ENCODE data around the gene MAPK8.

The MAPK8 gene

GRCh38 chr10:48289501-48290238 lies 16.8 kb upstream of the MAPK8 start:
- Histone ChIP-seq H3K9me3 (ENCODE audit: control insufficient read depth in 5 of 5, low read length in 5 of 5) (peaks cover 0 to 3% (median under 1%) of the 10 kb centered on the region in 5 donors), H3K27me3 (ENCODE audit: control insufficient read depth in 5 of 5, insufficient read depth in 4 of 5, low read length in 5 of 5) (no peaks in the 10 kb centered on the region), H3K9ac (ENCODE audit: low read length in 5 of 5) (no peak overlapping the region), H3K36me3 (ENCODE audit: control insufficient read depth in 5 of 5, insufficient read depth in 5 of 5, low read length in 5 of 5) (no peaks in the 10 kb centered on the region), H3K27ac (ENCODE audit: low read depth, low read length) (no peak overlapping the region), H3K4me1 (ENCODE audit: control insufficient read depth in 5 of 5, insufficient read depth in 5 of 5, low read length in 5 of 5) (peaks cover 0 to 25% (median 6%) of the 10 kb centered on the region in 5 donors), H3K4me3 (ENCODE audit: low read depth in 1 of 5, low read length in 5 of 5) (no peak overlapping the region)

- Histone ChIP-seq H3K4me3 (ENCODE audit: low read depth in 1 of 5, low read length in 5 of 5) (no peak overlapping the region), H3K27ac (ENCODE audit: low read depth, low read length) (no peak overlapping the region), H3K4me1 (ENCODE audit: control insufficient read depth in 5 of 5, insufficient read depth in 5 of 5, low read length in 5 of 5) (peaks cover 0 to 25% (median 6%) of the 10 kb centered on the region in 5 donors)
These were observed 16.2 kb upstream of the MAPK8 start for GRCh38 chr10:48290286-48290685.

GRCh38 chr10:48291190-48291589 lies 15.3 kb upstream of the MAPK8 start:
- H3K27me3 ChIP-seq (ENCODE audit: control insufficient read depth in 5 of 5, insufficient read depth in 4 of 5, low read length in 5 of 5), result no peaks in the 10 kb centered on the region
- H3K4me1 ChIP-seq (ENCODE audit: control insufficient read depth in 5 of 5, insufficient read depth in 5 of 5, low read length in 5 of 5), result peaks cover 0 to 19% (median 4%) of the 10 kb centered on the region in 5 donors
- no peak overlapping the region for H3K9ac ChIP-seq (ENCODE audit: low read length in 5 of 5)
- no peak overlapping the region for H3K27ac ChIP-seq (ENCODE audit: low read depth, low read length)
- peaks cover 0 to 3% (median 0%) of the 10 kb centered on the region in 5 donors for H3K9me3 ChIP-seq (ENCODE audit: control insufficient read depth in 5 of 5, low read length in 5 of 5)
- no peaks in the 10 kb centered on the region for H3K36me3 ChIP-seq (ENCODE audit: control insufficient read depth in 5 of 5, insufficient read depth in 5 of 5, low read length in 5 of 5)
- no peak overlapping the region for H3K4me3 ChIP-seq (ENCODE audit: low read depth in 1 of 5, low read length in 5 of 5)

More at GRCh38 chr10:48290286-48290685, 16.2 kb upstream of the MAPK8 start:
- Histone ChIP-seq H3K9ac (ENCODE audit: low read length in 5 of 5) (no peak overlapping the region), H3K9me3 (ENCODE audit: control insufficient read depth in 5 of 5, low read length in 5 of 5) (peaks cover 0 to 3% (median 0%) of the 10 kb centered on the region in 5 donors), H3K36me3 (ENCODE audit: control insufficient read depth in 5 of 5, insufficient read depth in 5 of 5, low read length in 5 of 5) (no peaks in the 10 kb centered on the region), H3K27me3 (ENCODE audit: control insufficient read depth in 5 of 5, insufficient read depth in 4 of 5, low read length in 5 of 5) (no peaks in the 10 kb centered on the region)

- H3K36me3 ChIP-seq (ENCODE audit: control insufficient read depth in 5 of 5, insufficient read depth in 5 of 5, low read length in 5 of 5), result no peaks in the 10 kb centered on the region
- H3K4me1 ChIP-seq (ENCODE audit: control insufficient read depth in 5 of 5, insufficient read depth in 5 of 5, low read length in 5 of 5), result peaks cover 0 to 17% (median 4%) of the 10 kb centered on the region in 5 donors
- H3K27ac ChIP-seq (ENCODE audit: low read depth, low read length), result no peak overlapping the region
- no peaks in the 10 kb centered on the region for H3K9me3 ChIP-seq (ENCODE audit: control insufficient read depth in 5 of 5, low read length in 5 of 5)
- no peaks in the 10 kb centered on the region for H3K27me3 ChIP-seq (ENCODE audit: control insufficient read depth in 5 of 5, insufficient read depth in 4 of 5, low read length in 5 of 5)
- no peak overlapping the region for H3K9ac ChIP-seq (ENCODE audit: low read length in 5 of 5)
- no peak overlapping the region for H3K4me3 ChIP-seq (ENCODE audit: low read depth in 1 of 5, low read length in 5 of 5)
These were observed 13.9 kb upstream of the MAPK8 start for GRCh38 chr10:48292616-48293015.

GRCh38 chr10:48294431-48294830 lies 12.0 kb upstream of the MAPK8 start:
- H3K4me1 ChIP-seq (ENCODE audit: control insufficient read depth in 5 of 5, insufficient read depth in 5 of 5, low read length in 5 of 5), result peaks cover 0 to 11% (median 2%) of the 10 kb centered on the region in 5 donors

GRCh38 chr10:48296576-48297098 lies 9.8 kb upstream of the MAPK8 start:
- H3K36me3 ChIP-seq (ENCODE audit: control insufficient read depth in 5 of 5, insufficient read depth in 5 of 5, low read length in 5 of 5), result no peaks in the 10 kb centered on the region
- no peak overlapping the region for H3K4me3 ChIP-seq (ENCODE audit: low read depth in 1 of 5, low read length in 5 of 5)
- no peaks in the 10 kb centered on the region for H3K27me3 ChIP-seq (ENCODE audit: control insufficient read depth in 5 of 5, insufficient read depth in 4 of 5, low read length in 5 of 5)
- peaks cover 0 to 5% (median 0%) of the 10 kb centered on the region in 5 donors for H3K4me1 ChIP-seq (ENCODE audit: control insufficient read depth in 5 of 5, insufficient read depth in 5 of 5, low read length in 5 of 5)
- no peak overlapping the region for H3K27ac ChIP-seq (ENCODE audit: low read depth, low read length)
- H3K9me3 ChIP-seq (ENCODE audit: control insufficient read depth in 5 of 5, low read length in 5 of 5), result no peaks in the 10 kb centered on the region
- no peak overlapping the region for H3K9ac ChIP-seq (ENCODE audit: low read length in 5 of 5)

More at GRCh38 chr10:48294431-48294830, 12.0 kb upstream of the MAPK8 start:
- no peak overlapping the region for H3K9ac ChIP-seq (ENCODE audit: low read length in 5 of 5)
- H3K9me3 ChIP-seq (ENCODE audit: control insufficient read depth in 5 of 5, low read length in 5 of 5), result no peaks in the 10 kb centered on the region
- no peak overlapping the region for H3K27ac ChIP-seq (ENCODE audit: low read depth, low read length)
- no peaks in the 10 kb centered on the region for H3K36me3 ChIP-seq (ENCODE audit: control insufficient read depth in 5 of 5, insufficient read depth in 5 of 5, low read length in 5 of 5)
- no peak overlapping the region for H3K4me3 ChIP-seq (ENCODE audit: low read depth in 1 of 5, low read length in 5 of 5)
- no peaks in the 10 kb centered on the region for H3K27me3 ChIP-seq (ENCODE audit: control insufficient read depth in 5 of 5, insufficient read depth in 4 of 5, low read length in 5 of 5)

- no peaks in the 10 kb centered on the region for H3K9me3 ChIP-seq (ENCODE audit: control insufficient read depth in 5 of 5, low read length in 5 of 5)
- H3K36me3 ChIP-seq (ENCODE audit: control insufficient read depth in 5 of 5, insufficient read depth in 5 of 5, low read length in 5 of 5), result no peaks in the 10 kb centered on the region
- H3K4me1 ChIP-seq (ENCODE audit: control insufficient read depth in 5 of 5, insufficient read depth in 5 of 5, low read length in 5 of 5), result peaks cover 0 to under 1% (median 0%) of the 10 kb centered on the region in 5 donors
- no peak overlapping the region for H3K4me3 ChIP-seq (ENCODE audit: low read depth in 1 of 5, low read length in 5 of 5)
- H3K9ac ChIP-seq (ENCODE audit: low read length in 5 of 5), result no peak overlapping the region
- no peak overlapping the region for H3K27ac ChIP-seq (ENCODE audit: low read depth, low read length)
- no peaks in the 10 kb centered on the region for H3K27me3 ChIP-seq (ENCODE audit: control insufficient read depth in 5 of 5, insufficient read depth in 4 of 5, low read length in 5 of 5)
These were observed 7.4 kb upstream of the MAPK8 start for GRCh38 chr10:48299066-48299465.

GRCh38 chr10:48299692-48300091 lies 6.8 kb upstream of the MAPK8 start:
- no peaks in the 10 kb centered on the region for H3K9me3 ChIP-seq (ENCODE audit: control insufficient read depth in 5 of 5, low read length in 5 of 5)
- no peak overlapping the region for H3K27ac ChIP-seq (ENCODE audit: low read depth, low read length)
- H3K9ac ChIP-seq (ENCODE audit: low read length in 5 of 5), result no peak overlapping the region
- no peaks in the 10 kb centered on the region for H3K27me3 ChIP-seq (ENCODE audit: control insufficient read depth in 5 of 5, insufficient read depth in 4 of 5, low read length in 5 of 5)
- H3K4me1 ChIP-seq (ENCODE audit: control insufficient read depth in 5 of 5, insufficient read depth in 5 of 5, low read length in 5 of 5), result no peaks in the 10 kb centered on the region
- H3K36me3 ChIP-seq (ENCODE audit: control insufficient read depth in 5 of 5, insufficient read depth in 5 of 5, low read length in 5 of 5), result no peaks in the 10 kb centered on the region
- no peak overlapping the region for H3K4me3 ChIP-seq (ENCODE audit: low read depth in 1 of 5, low read length in 5 of 5)

- Histone ChIP-seq H3K9ac (ENCODE audit: low read length in 5 of 5) (no peak overlapping the region), H3K4me3 (ENCODE audit: low read depth in 1 of 5, low read length in 5 of 5) (no peak overlapping the region), H3K27me3 (ENCODE audit: control insufficient read depth in 5 of 5, insufficient read depth in 4 of 5, low read length in 5 of 5) (no peaks in the 10 kb centered on the region), H3K27ac (ENCODE audit: low read depth, low read length) (no peak overlapping the region), H3K4me1 (ENCODE audit: control insufficient read depth in 5 of 5, insufficient read depth in 5 of 5, low read length in 5 of 5) (no peaks in the 10 kb centered on the region), H3K36me3 (ENCODE audit: control insufficient read depth in 5 of 5, insufficient read depth in 5 of 5, low read length in 5 of 5) (no peaks in the 10 kb centered on the region), H3K9me3 (ENCODE audit: control insufficient read depth in 5 of 5, low read length in 5 of 5) (no peaks in the 10 kb centered on the region)
These were observed 5.9 kb upstream of the MAPK8 start for GRCh38 chr10:48300556-48300955.
